Lower lobe of right lung (tissue), 2 donors: Measurements from ENCODE around the gene STK11. TPM values are rescaled to one million over a fixed set of nuclear protein-coding genes. Genes with fewer than 3 reads are reported as not detected.

Experiments
- ATAC-seq, 2 donors: fragments of 200-7000 bp; cut with Tn5 transposase; one replicate each; pipeline ENCODE4 v1.9.1; 2020 to 2022; ENCODE audit warnings: mild to moderate bottlenecking in 2 of 2, moderate library complexity in 2 of 2
- DNase-seq: peaks from one replicate; pipeline ENCODE4 v3.0.0-alpha.2; 2020
- H3K27ac ChIP-seq: fragments of 200-600 bp; one replicate; pipeline ENCODE4 v1.8.0; 2022
- H3K27me3 ChIP-seq: fragments of 200-600 bp; one replicate; pipeline ENCODE4 v1.8.0; 2022; ENCODE audit warnings: low read depth
- H3K36me3 ChIP-seq: fragments of 200-600 bp; one replicate; pipeline ENCODE4 v1.8.0; 2022; ENCODE audit warnings: mild to moderate bottlenecking
- H3K4me1 ChIP-seq: fragments of 200-600 bp; one replicate; pipeline ENCODE4 v1.8.0; 2022
- H3K4me3 ChIP-seq: fragments of 200-600 bp; one replicate; pipeline ENCODE4 v1.8.0; 2022; ENCODE audit warnings: mild to moderate bottlenecking
- H3K9me3 ChIP-seq: fragments of 200-600 bp; one replicate; pipeline ENCODE4 v1.8.0; 2022
- CTCF ChIP-seq: fragments of 200-600 bp; IDR thresholded peaks from one replicate; pipeline ENCODE4 v1.8.0; 2022; ENCODE audit warnings: antibody characterized with exemption, mild to moderate bottlenecking
- intact Hi-C: fragments of 100-400 bp; cut with DNase I; formaldehyde crosslinking; loops from one replicate; pipeline ENCODE4 v1.11.0; 2022
- total RNA-seq: library from RNA; stranded (reverse); fragmentation: NEBNext Ultra II Directional; extraction: Animal tissue kit (Norgen Biotek cat#: 25700); gene quantifications from one replicate; pipeline ENCODE4 v1.2.1, GENCODE V29; 2021
- donor health status: DM: no; HTN: yes; CAD: no; lungs with severe emphysema.

Gene STK11
- total RNA-seq, 1 donor from 2014 or later: 50.5 TPM

GRCh38 chr19:1158885-1159448, 46.6 kb upstream of the STK11 start:
- no peak for DNase-seq
- Histone ChIP-seq H3K9me3 (no peaks in the 10 kb centered on the region), H3K27me3 (no peaks in the 10 kb centered on the region), H3K4me1 (peaks cover 41% of the 10 kb centered on the region), H3K27ac (no peak overlapping the region), H3K36me3 (peaks cover 7% of the 10 kb centered on the region), H3K4me3 (no peak overlapping the region)
- intact Hi-C loops: no loop called here
- ATAC-seq: no peak
- no peak for TF ChIP-seq CTCF

- H3K36me3 ChIP-seq: peaks cover 5% of the 10 kb centered on the region
- no peak for TF ChIP-seq CTCF
- H3K27ac ChIP-seq: no peak overlapping the region
- H3K4me3 ChIP-seq: no peak overlapping the region
- H3K4me1 ChIP-seq: peaks cover 34% of the 10 kb centered on the region
- H3K9me3 ChIP-seq: no peaks in the 10 kb centered on the region
- H3K27me3 ChIP-seq: no peaks in the 10 kb centered on the region
- no peak for DNase-seq
- ATAC-seq: no peak
- intact Hi-C loops: no loop called here
Measured at GRCh38 chr19:1159864-1160595, 45.5 kb upstream of the STK11 start.

GRCh38 chr19:1161716-1162115, 43.9 kb upstream of the STK11 start:
- peaks cover 8% of the 10 kb centered on the region for H3K36me3 ChIP-seq
- intact Hi-C loops: no loop called here
- H3K27me3 ChIP-seq: no peaks in the 10 kb centered on the region
- DNase-seq (peak; percentile 88), ATAC-seq (peak; percentile 67 to 72)
- H3K4me1 ChIP-seq: peaks cover 22% of the 10 kb centered on the region
- H3K9me3 ChIP-seq: no peaks in the 10 kb centered on the region
- H3K4me3 ChIP-seq: no peak overlapping the region
- no peak for TF ChIP-seq CTCF
- H3K27ac ChIP-seq: peak overlapping the region; percentile 46

- Histone ChIP-seq H3K4me3 (no peak overlapping the region), H3K9me3 (no peaks in the 10 kb centered on the region), H3K4me1 (peaks cover 31% of the 10 kb centered on the region), H3K36me3 (peaks cover 12% of the 10 kb centered on the region), H3K27me3 (no peaks in the 10 kb centered on the region), H3K27ac (peak overlapping the region; percentile 31)
- intact Hi-C loops: no loop called here
- ATAC-seq (no peak), DNase-seq (peak; percentile 47)
- no peak for TF ChIP-seq CTCF
Measured at GRCh38 chr19:1162404-1163282, 42.9 kb upstream of the STK11 start.

- Histone ChIP-seq H3K27ac (peak overlapping the region; percentile 49), H3K36me3 (peaks cover 12% of the 10 kb centered on the region), H3K4me3 (peak overlapping the region; percentile 29), H3K4me1 (peaks cover 38% of the 10 kb centered on the region), H3K9me3 (no peaks in the 10 kb centered on the region), H3K27me3 (no peaks in the 10 kb centered on the region)
- ATAC-seq (peak; percentile 25 to 55), DNase-seq (peak; percentile 85)
- TF ChIP-seq CTCF: no peak
- intact Hi-C loops: no loop called here
Measured at GRCh38 chr19:1163283-1163933, 42.2 kb upstream of the STK11 start.
